HG02938 (cell line): ENCODE results near the gene ADAMTSL1.
A peak's percentile ranks its signal among the peaks of the same experiment; 100 is the strongest.

ENCODE experiments used
- ATAC-seq: cut with Tn5 transposase; IDR thresholded peaks from one replicate; pipeline ENCODE4 v1.9.1; 2021; ENCODE audit warnings: mild to moderate bottlenecking, moderate library complexity; ENCODE audit not compliant: unreplicated experiment

ADAMTSL1 gene

GRCh38 chr9:18837402-18837801, 363.4 kb downstream of the ADAMTSL1 start:
- ATAC-seq: no peak

- ATAC-seq: no peak
Measured at GRCh38 chr9:18847576-18848275, 373.8 kb downstream of the ADAMTSL1 start.

GRCh38 chr9:18848657-18849056, 374.7 kb downstream of the ADAMTSL1 start:
- ATAC-seq: no peak

- ATAC-seq: no peak
Measured at GRCh38 chr9:18849270-18849669, 375.3 kb downstream of the ADAMTSL1 start.

GRCh38 chr9:18849890-18850677, 376.1 kb downstream of the ADAMTSL1 start:
- no peak for ATAC-seq

GRCh38 chr9:18851069-18851795, 377.3 kb downstream of the ADAMTSL1 start:
- no peak for ATAC-seq

- ATAC-seq: no peak
Measured at GRCh38 chr9:18855656-18856055, 381.7 kb downstream of the ADAMTSL1 start.

- no peak for ATAC-seq
Measured at GRCh38 chr9:18857334-18857733, 383.4 kb downstream of the ADAMTSL1 start.

- no peak for ATAC-seq
Measured at GRCh38 chr9:18857769-18858168, 383.8 kb downstream of the ADAMTSL1 start.

GRCh38 chr9:18861609-18862544, 387.9 kb downstream of the ADAMTSL1 start:
- no peak for ATAC-seq

GRCh38 chr9:18863791-18864190, 389.8 kb downstream of the ADAMTSL1 start:
- ATAC-seq: no peak

GRCh38 chr9:18864516-18864915, 390.6 kb downstream of the ADAMTSL1 start:
- ATAC-seq: no peak

- ATAC-seq: no peak
Measured at GRCh38 chr9:18865542-18865941, 391.6 kb downstream of the ADAMTSL1 start.

- no peak for ATAC-seq
Measured at GRCh38 chr9:18866121-18866831, 392.3 kb downstream of the ADAMTSL1 start.

GRCh38 chr9:18869725-18870124, 395.8 kb downstream of the ADAMTSL1 start:
- no peak for ATAC-seq

- no peak for ATAC-seq
Measured at GRCh38 chr9:18874069-18874468, 400.1 kb downstream of the ADAMTSL1 start.

GRCh38 chr9:18874990-18875389, 401.0 kb downstream of the ADAMTSL1 start:
- peak; percentile 78 for ATAC-seq

- no peak for ATAC-seq
Measured at GRCh38 chr9:18877984-18878383, 404.0 kb downstream of the ADAMTSL1 start.

GRCh38 chr9:18881758-18882157, 407.8 kb downstream of the ADAMTSL1 start:
- ATAC-seq: no peak

- no peak for ATAC-seq
Measured at GRCh38 chr9:18887546-18887945, 413.6 kb downstream of the ADAMTSL1 start.
